Keratinocyte (primary cell): ENCODE results near the gene ACTN1. TPM values are rescaled to one million over a fixed set of nuclear protein-coding genes. Genes with fewer than 3 reads are reported as not detected.

Experiments used
- DNase-seq: peaks from one replicate; pipeline ENCODE4 v3.0.0-alpha.2; 2011; ENCODE audit warnings: low read depth, missing footprints, low spot score
- FAIRE-seq: peaks from 2 replicates; lab custom pipeline; 2011; peaks lifted over from hg19 to GRCh38; lab: Jason Lieb, UNC
- H2AFZ ChIP-seq: 2 replicates; pipeline ENCODE4 v1.6.0; 2012; ENCODE audit warnings: low read length, control low read depth, inconsistent platforms; ENCODE audit not compliant: control insufficient read depth
- H3K27ac ChIP-seq: 2 replicates; pipeline ENCODE4 v1.5.1; 2011; ENCODE audit warnings: low read length; ENCODE audit not compliant: control insufficient read depth, insufficient read depth
- H3K27me3 ChIP-seq: 3 replicates; pipeline ENCODE4 v1.6.0; 2011; ENCODE audit warnings: low read length; ENCODE audit not compliant: control insufficient read depth, insufficient read depth; ENCODE audit errors: extremely low read depth
- H3K36me3 ChIP-seq, 2 experiments: 2 replicates in 1 of 2; 3 replicates in 1 of 2; pipeline ENCODE4 v1.5.1; 2011; ENCODE audit warnings: low read length in 2 of 2, mild to moderate bottlenecking in 1 of 2; ENCODE audit not compliant: control insufficient read depth in 2 of 2, insufficient read depth in 2 of 2; ENCODE audit errors: extremely low read depth in 1 of 2
- H3K4me1 ChIP-seq: 3 replicates; pipeline ENCODE4 v1.5.1; 2011; ENCODE audit warnings: low read length; ENCODE audit not compliant: control insufficient read depth, insufficient read depth; ENCODE audit errors: extremely low read depth
- H3K4me2 ChIP-seq: 3 replicates; pipeline ENCODE4 v1.6.0; 2011; ENCODE audit warnings: low read depth, low read length; ENCODE audit not compliant: control insufficient read depth, insufficient read depth; ENCODE audit errors: extremely low read depth
- H3K4me3 ChIP-seq, 3 experiments: fragments of 200-600 bp in 1 of 3; sonication (generic) in 1 of 3; 2 replicates in 2 of 3; 3 replicates in 1 of 3; pipeline ENCODE4 v1.5.1; 2011 to 2016; ENCODE audit warnings: low read length in 3 of 3, mild to moderate bottlenecking in 3 of 3, control low read depth in 2 of 3, inconsistent platforms in 1 of 3, low read depth in 1 of 3, mixed read lengths in 1 of 3, mixed run types in 1 of 3, moderate library complexity in 1 of 3; ENCODE audit not compliant: control insufficient read depth in 2 of 3, insufficient read depth in 2 of 3; ENCODE audit errors: extremely low read depth in 1 of 3
- H3K79me2 ChIP-seq: 2 replicates; pipeline ENCODE4 v1.6.0; 2012; ENCODE audit warnings: low read length; ENCODE audit not compliant: control insufficient read depth, insufficient read depth
- H3K9ac ChIP-seq: 3 replicates; pipeline ENCODE4 v1.6.0; 2011; ENCODE audit warnings: low read length; ENCODE audit not compliant: control insufficient read depth, insufficient read depth; ENCODE audit errors: extremely low read depth
- H3K9me1 ChIP-seq: 3 replicates; pipeline ENCODE4 v1.6.0; 2011; ENCODE audit warnings: low read length; ENCODE audit not compliant: control insufficient read depth, insufficient read depth; ENCODE audit errors: extremely low read depth
- H3K9me3 ChIP-seq: 2 replicates; pipeline ENCODE4 v1.5.1; 2012; ENCODE audit warnings: low read depth, low read length; ENCODE audit not compliant: control insufficient read depth
- H4K20me1 ChIP-seq: 3 replicates; pipeline ENCODE4 v1.6.0; 2011; ENCODE audit warnings: low read length; ENCODE audit not compliant: control insufficient read depth, insufficient read depth; ENCODE audit errors: extremely low read depth
- EZH2 ChIP-seq: IDR thresholded peaks from one replicate; pipeline ENCODE4 v1.6.1; 2012; ENCODE audit warnings: inconsistent platforms, mild to moderate bottlenecking, low read length, moderate library complexity
- dilution Hi-C: fragments of 300-500 bp; cut with MboI; formaldehyde crosslinking; loops from one replicate; pipeline ENCODE4 v1.7.0; 2020; ENCODE audit warnings: low sequenced_read_pairs; ENCODE audit not compliant: extremely low pct_ligation_motif_present
- polyA plus RNA-seq, 5 experiments: library from polyadenylated mRNA; depleted of rRNA in 3 of 5; stranded (reverse) in 3 of 5; stranded (forward) in 1 of 5; unstranded in 1 of 5; fragments of >200 nt; gene quantifications; 1 replicate in 1 of 5; 2 replicates in 3 of 5; 3 replicates in 1 of 5; pipeline versions ENCODE4 v1.2.1 to v1.2.3, GENCODE V29; 2011 to 2012; ENCODE audit warnings: missing spikeins in 2 of 5, low read depth in 1 of 5, low replicate concordance in 1 of 5
- TF ChIP-seq, protein P1 (sequence below), 3 experiments: IDR thresholded peaks in 1 of 3; conservative IDR thresholded peaks in 1 of 3; optimal IDR thresholded peaks in 1 of 3; 2 replicates in 2 of 3; 3 replicates in 1 of 3; pipeline versions ENCODE3 to v1.5.1; 2011; ENCODE audit warnings: low read length in 3 of 3, mild to moderate bottlenecking in 3 of 3, moderate library complexity in 2 of 3, control low read depth in 1 of 3, inconsistent platforms in 1 of 3; ENCODE audit not compliant: insufficient read depth in 2 of 3; ENCODE audit errors: extremely low read depth in 1 of 3

Gene ACTN1
- polyA plus RNA-seq, 1 donor (not counting 4 experiments of a cell fraction or from before 2014, with no cell fraction given) = 558 TPM

DNA sequence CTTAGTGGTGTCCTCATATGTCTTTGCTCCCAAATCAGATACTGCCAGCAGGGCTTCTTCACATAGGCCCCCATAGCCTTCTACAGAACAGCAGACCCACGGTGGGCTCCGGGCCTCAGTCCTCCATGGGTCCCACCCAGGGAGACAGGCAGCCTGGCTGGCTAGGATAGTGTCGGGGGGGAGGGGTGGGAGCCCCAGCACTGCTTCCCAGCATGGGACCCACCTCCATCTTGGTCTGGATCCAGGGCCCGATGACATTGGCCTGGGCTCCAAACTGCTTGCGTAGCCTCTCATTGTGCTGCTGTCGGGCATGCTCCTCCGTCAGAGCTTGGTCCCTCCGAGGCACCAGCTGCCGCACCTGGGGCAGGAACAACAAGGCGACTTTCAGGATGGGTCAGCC, 96.9 kb downstream of the ACTN1 start:
- H4K20me1 ChIP-seq = peaks cover 44% of the 10 kb centered on the region
- H3K36me3 ChIP-seq = peaks cover 68 to 72% of the 10 kb centered on the region in 2 experiments
- no peak overlapping the region for H3K4me3 ChIP-seq
- no peaks in the 10 kb centered on the region for H3K27me3 ChIP-seq
- H3K27ac ChIP-seq = no peak overlapping the region
- H3K9me1 ChIP-seq = peaks cover 3% of the 10 kb centered on the region
- DNase-seq (no peak), FAIRE-seq (no peak)
- H2AFZ ChIP-seq = no peak overlapping the region
- H3K9me3 ChIP-seq = no peaks in the 10 kb centered on the region
- peaks cover 24% of the 10 kb centered on the region for H3K4me1 ChIP-seq
- no peak overlapping the region for H3K9ac ChIP-seq
- dilution Hi-C loops = no loop called here
- no peak overlapping the region for H3K4me2 ChIP-seq
- TF ChIP-seq, protein P1, sequence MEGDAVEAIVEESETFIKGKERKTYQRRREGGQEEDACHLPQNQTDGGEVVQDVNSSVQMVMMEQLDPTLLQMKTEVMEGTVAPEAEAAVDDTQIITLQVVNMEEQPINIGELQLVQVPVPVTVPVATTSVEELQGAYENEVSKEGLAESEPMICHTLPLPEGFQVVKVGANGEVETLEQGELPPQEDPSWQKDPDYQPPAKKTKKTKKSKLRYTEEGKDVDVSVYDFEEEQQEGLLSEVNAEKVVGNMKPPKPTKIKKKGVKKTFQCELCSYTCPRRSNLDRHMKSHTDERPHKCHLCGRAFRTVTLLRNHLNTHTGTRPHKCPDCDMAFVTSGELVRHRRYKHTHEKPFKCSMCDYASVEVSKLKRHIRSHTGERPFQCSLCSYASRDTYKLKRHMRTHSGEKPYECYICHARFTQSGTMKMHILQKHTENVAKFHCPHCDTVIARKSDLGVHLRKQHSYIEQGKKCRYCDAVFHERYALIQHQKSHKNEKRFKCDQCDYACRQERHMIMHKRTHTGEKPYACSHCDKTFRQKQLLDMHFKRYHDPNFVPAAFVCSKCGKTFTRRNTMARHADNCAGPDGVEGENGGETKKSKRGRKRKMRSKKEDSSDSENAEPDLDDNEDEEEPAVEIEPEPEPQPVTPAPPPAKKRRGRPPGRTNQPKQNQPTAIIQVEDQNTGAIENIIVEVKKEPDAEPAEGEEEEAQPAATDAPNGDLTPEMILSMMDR (optimal IDR thresholded peaks at IDR 0.05 in 1 of 3, IDR thresholded peaks at IDR 0.05 in 1 of 3, conservative IDR thresholded peaks at IDR 0.05 in 1 of 3; ENCODE audit: extremely low read depth in 1 of 3, insufficient read depth in 2 of 3, low read length in 3 of 3) = no peak
- TF ChIP-seq EZH2 = no peak
- peaks cover 31% of the 10 kb centered on the region for H3K79me2 ChIP-seq

DNA sequence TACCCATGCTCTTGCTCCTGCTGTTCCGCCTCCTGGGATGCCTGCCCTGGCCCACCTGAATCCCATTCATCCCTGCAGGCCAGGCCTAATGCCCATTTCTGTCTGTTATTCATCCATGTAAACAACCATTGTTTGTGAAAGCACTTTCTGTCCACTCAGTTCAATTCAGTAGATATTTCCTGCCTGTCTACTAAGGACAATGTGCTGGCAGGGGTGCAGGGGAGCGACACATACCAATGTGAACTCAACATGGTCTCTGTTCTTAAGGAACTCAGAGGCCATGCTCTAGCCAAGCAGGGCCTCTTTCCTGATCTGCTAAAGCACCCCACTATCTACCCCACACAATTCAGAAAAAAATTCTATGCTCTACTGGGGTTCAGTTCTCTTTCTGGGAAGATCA, 97.7 kb downstream of the ACTN1 start:
- Histone ChIP-seq H3K36me3 (peaks cover 74 to 80% of the 10 kb centered on the region in 2 experiments), H3K4me1 (peaks cover 24% of the 10 kb centered on the region), H3K9me1 (peaks cover 3% of the 10 kb centered on the region), H4K20me1 (peaks cover 44% of the 10 kb centered on the region), H3K4me3 (no peak overlapping the region), H2AFZ (no peak overlapping the region), H3K79me2 (peaks cover 31% of the 10 kb centered on the region), H3K9me3 (no peaks in the 10 kb centered on the region), H3K9ac (no peak overlapping the region), H3K4me2 (no peak overlapping the region), H3K27me3 (no peaks in the 10 kb centered on the region), H3K27ac (no peak overlapping the region)
- DNase-seq (no peak), FAIRE-seq (no peak)
- dilution Hi-C loops = no loop called here
- TF ChIP-seq, protein P1 (optimal IDR thresholded peaks at IDR 0.05 in 1 of 3, IDR thresholded peaks at IDR 0.05 in 1 of 3, conservative IDR thresholded peaks at IDR 0.05 in 1 of 3; ENCODE audit: extremely low read depth in 1 of 3, insufficient read depth in 2 of 3, low read length in 3 of 3) = no peak
- TF ChIP-seq EZH2 = no peak
